H9 (cell line): ENCODE measurements around the gene CSHL1. TPM values are rescaled to one million over a fixed set of nuclear protein-coding genes. Genes with fewer than 3 reads are reported as not detected.

Experiments used
- DNase-seq: peaks from one replicate; pipeline ENCODE4 v3.0.0-alpha.2; 2017
- H2AFZ ChIP-seq: one replicate; pipeline ENCODE4 v1.6.1; 2013; ENCODE audit warnings: mild to moderate bottlenecking, low read length, control low read depth, moderate library complexity
- H2AK5ac ChIP-seq: 2 replicates; pipeline ENCODE4 v1.6.1; 2013; ENCODE audit warnings: low read length, control low read depth, mixed read lengths; ENCODE audit not compliant: insufficient read length
- H2BK120ac ChIP-seq: one replicate; pipeline ENCODE4 v1.6.1; 2013; ENCODE audit warnings: low read depth, mild to moderate bottlenecking, low read length, control low read depth, inconsistent platforms; ENCODE audit not compliant: poor library complexity, severe bottlenecking
- H2BK12ac ChIP-seq: 2 replicates; pipeline ENCODE4 v1.6.1; 2013; ENCODE audit warnings: low read length, control low read depth, mixed read lengths, low read depth; ENCODE audit not compliant: insufficient read length
- H2BK15ac ChIP-seq: 2 replicates; pipeline ENCODE4 v1.6.1; 2013; ENCODE audit warnings: low read depth, low read length, control low read depth
- H2BK20ac ChIP-seq: one replicate; pipeline ENCODE4 v1.6.1; 2013; ENCODE audit warnings: low read depth, mild to moderate bottlenecking, low read length, control low read depth, inconsistent platforms; ENCODE audit not compliant: poor library complexity, severe bottlenecking
- H2BK5ac ChIP-seq: 2 replicates; pipeline ENCODE4 v1.6.1; 2013; ENCODE audit warnings: low read length, control low read depth, mixed read lengths; ENCODE audit not compliant: insufficient read length
- H3K14ac ChIP-seq: 2 replicates; pipeline ENCODE4 v1.6.1; 2013; ENCODE audit warnings: low read length, control low read depth; ENCODE audit not compliant: insufficient read depth
- H3K18ac ChIP-seq: 2 replicates; pipeline ENCODE4 v1.6.1; 2013; ENCODE audit warnings: low read depth, mild to moderate bottlenecking, mixed read lengths, low read length, control low read depth; ENCODE audit not compliant: insufficient read length
- H3K23ac ChIP-seq: 2 replicates; pipeline ENCODE4 v1.6.1; 2013; ENCODE audit warnings: low read length, control low read depth, mixed read lengths, low read depth; ENCODE audit not compliant: insufficient read length
- H3K23me2 ChIP-seq: 2 replicates; pipeline ENCODE4 v1.6.1; 2013; ENCODE audit warnings: low read depth, mild to moderate bottlenecking, mixed read lengths, low read length, control low read depth; ENCODE audit not compliant: insufficient read length, poor library complexity, severe bottlenecking
- H3K27ac ChIP-seq: 2 replicates; pipeline ENCODE4 v1.5.1; 2013; ENCODE audit warnings: low read length, control low read depth, mixed read lengths, low read depth; ENCODE audit not compliant: insufficient read length
- H3K27me3 ChIP-seq: 2 replicates; pipeline ENCODE4 v1.6.1; 2013; ENCODE audit warnings: low read length, control low read depth, inconsistent platforms; ENCODE audit not compliant: insufficient read depth
- H3K4ac ChIP-seq: 2 replicates; pipeline ENCODE4 v1.6.1; 2013; ENCODE audit warnings: low read depth, mild to moderate bottlenecking, control low read depth, inconsistent platforms, low read length, moderate library complexity
- H3K4me1 ChIP-seq: 2 replicates; pipeline ENCODE4 v1.6.1; 2013; ENCODE audit warnings: low read length, control low read depth, inconsistent platforms; ENCODE audit not compliant: insufficient read depth
- H3K4me2 ChIP-seq: 2 replicates; pipeline ENCODE4 v1.6.1; 2013; ENCODE audit warnings: low read length, control low read depth, mixed read lengths; ENCODE audit not compliant: insufficient read length, insufficient read depth
- H3K56ac ChIP-seq: 2 replicates; pipeline ENCODE4 v1.6.1; 2013; ENCODE audit warnings: low read depth, mild to moderate bottlenecking, mixed read lengths, low read length, control low read depth; ENCODE audit not compliant: insufficient read length
- H3K79me1 ChIP-seq: 2 replicates; pipeline ENCODE4 v1.6.1; 2013; ENCODE audit warnings: low read depth, mild to moderate bottlenecking, moderate library complexity, low read length, control low read depth, inconsistent platforms; ENCODE audit not compliant: insufficient read depth, poor library complexity, severe bottlenecking
- H3K79me2 ChIP-seq: 2 replicates; pipeline ENCODE4 v1.6.1; 2013; ENCODE audit warnings: low read length, control low read depth, inconsistent platforms; ENCODE audit not compliant: insufficient read depth
- H3K9ac ChIP-seq: 2 replicates; pipeline ENCODE4 v1.6.1; 2013; ENCODE audit warnings: low read length, control low read depth, mixed read lengths; ENCODE audit not compliant: insufficient read length; ENCODE audit errors: extremely low read depth
- H3K9me3 ChIP-seq: one replicate; pipeline ENCODE4 v1.6.1; 2013; ENCODE audit warnings: low read depth, low read length, inconsistent platforms; ENCODE audit not compliant: control insufficient read depth
- H3T11ph ChIP-seq: one replicate; pipeline ENCODE4 v1.6.1; 2013; ENCODE audit warnings: mild to moderate bottlenecking, low read length, control low read depth, inconsistent platforms
- H4K20me1 ChIP-seq: one replicate; pipeline ENCODE4 v1.6.1; 2013; ENCODE audit not compliant: control insufficient read depth, insufficient read length, insufficient read depth
- H4K5ac ChIP-seq: 2 replicates; pipeline ENCODE4 v1.6.1; 2013; ENCODE audit warnings: low read depth, mild to moderate bottlenecking, mixed read lengths, low read length, control low read depth; ENCODE audit not compliant: insufficient read length
- H4K8ac ChIP-seq: replicated peaks from 2 replicates; pipeline ENCODE4 v1.6.1; 2013; ENCODE audit warnings: low read length, control low read depth, mixed read lengths, low read depth; ENCODE audit not compliant: insufficient read length
- H4K91ac ChIP-seq: 2 replicates; pipeline ENCODE4 v1.6.1; 2013; ENCODE audit warnings: low read depth, mild to moderate bottlenecking, moderate library complexity, mixed read lengths, low read length, control low read depth; ENCODE audit not compliant: insufficient read length
- H3K27ac Mint-ChIP-seq, 3 experiments: 2 replicates in 2 of 3; 3 replicates in 1 of 3; pipeline ENCODE4 v1.8.0; 2020 to 2021; ENCODE audit warnings: mixed read lengths in 3 of 3, mild to moderate bottlenecking in 1 of 3, moderate library complexity in 1 of 3
- H3K27me3 Mint-ChIP-seq: 2 replicates; pipeline ENCODE4 v1.8.0; 2021; ENCODE audit warnings: low read depth, mild to moderate bottlenecking, moderate library complexity, mixed read lengths
- H3K36me3 Mint-ChIP-seq, 3 experiments: 2 replicates in 2 of 3; 3 replicates in 1 of 3; pipeline ENCODE4 v1.8.0; 2020 to 2021; ENCODE audit warnings: low read depth in 3 of 3, mixed read lengths in 3 of 3; ENCODE audit not compliant: insufficient read depth in 1 of 3
- H3K4me1 Mint-ChIP-seq, 2 experiments: 2 replicates each; pipeline ENCODE4 v1.8.0; 2020; ENCODE audit warnings: mixed read lengths in 2 of 2
- H3K4me3 Mint-ChIP-seq, 2 experiments: 2 replicates in 1 of 2; 3 replicates in 1 of 2; pipeline ENCODE4 v1.8.0; 2020 to 2021; ENCODE audit warnings: mild to moderate bottlenecking in 2 of 2, mixed read lengths in 2 of 2, moderate library complexity in 1 of 2
- H3K9me3 Mint-ChIP-seq, 2 experiments: 2 replicates in 1 of 2; 3 replicates in 1 of 2; pipeline ENCODE4 v1.8.0; 2020; ENCODE audit warnings: mild to moderate bottlenecking in 2 of 2, mixed read lengths in 2 of 2, moderate library complexity in 1 of 2
- CTCF ChIP-seq: fragments of 200-600 bp; sonication (generic); conservative IDR thresholded peaks from 3 replicates; pipeline ENCODE4 v1.8.0; 2021; ENCODE audit warnings: antibody characterized with exemption, mild to moderate bottlenecking
- WGBS: extraction: QIAGEN DNeasy Blood & Tissue Kit; methylation state at CpG from one replicate; pipeline ENCODE4 v1.1.7; 2013; ENCODE audit warnings: missing lambda C conversion rate, low lambda C conversion rate, mixed read lengths; ENCODE audit not compliant: insufficient read length; ENCODE audit errors: extremely low coverage; 5-methylcytosine and 5-hydroxymethylcytosine counted together
- total RNA-seq: library from RNA; stranded (reverse); gene quantifications from 2 replicates; pipeline ENCODE4 v1.2.1, GENCODE V29; 2021

Gene CSHL1
- total RNA-seq, 1 experiment from 2014 or later: not detected

- Histone ChIP-seq H3K27me3 (no peaks in the 10 kb centered on the region), H3K27ac (no peak overlapping the region), H3K23me2 (peaks cover 7% of the 10 kb centered on the region), H3K23ac (no peak overlapping the region), H3K4ac (no peak overlapping the region), H3K18ac (no peak overlapping the region), H3K4me1 (no peaks in the 10 kb centered on the region), H4K5ac (no peak overlapping the region), H2AK5ac (no peak overlapping the region), H3T11ph (no peak overlapping the region), H2AFZ (no peak overlapping the region), H3K4me2 (no peak overlapping the region), H3K79me2 (no peaks in the 10 kb centered on the region), H2BK120ac (no peak overlapping the region), H2BK20ac (no peak overlapping the region), H3K9ac (no peak overlapping the region), H2BK12ac (no peak overlapping the region), H3K9me3 (no peaks in the 10 kb centered on the region), H4K20me1 (no peaks in the 10 kb centered on the region), H4K91ac (no peak overlapping the region), H2BK15ac (no peak overlapping the region), H4K8ac (no peak overlapping the region), H2BK5ac (no peak overlapping the region), H3K14ac (no peak overlapping the region), H3K79me1 (no peaks in the 10 kb centered on the region), H3K56ac (no peak overlapping the region)
- no peaks in the 10 kb centered on the region for H3K9me3 Mint-ChIP-seq
- peaks cover 2 to 8% (median 4%) of the 10 kb centered on the region in 3 experiments; a peak in 3 of 7 replicates for H3K36me3 Mint-ChIP-seq
- H3K27ac Mint-ChIP-seq: no peak overlapping the region
- peaks cover 11 to 15% of the 10 kb centered on the region in 2 experiments for H3K4me1 Mint-ChIP-seq
- H3K27me3 Mint-ChIP-seq: no peaks in the 10 kb centered on the region; the same call in 1 of the 2 replicates
- H3K4me3 Mint-ChIP-seq: no peak overlapping the region
- WGBS: no CpG with 5 or more reads among the region's 5 CpGs
- TF ChIP-seq CTCF: no peak
- no peak for DNase-seq
Measured at GRCh38 chr17:63956296-63956920, 45.4 kb upstream of the CSHL1 start.
